KBM-7 (cell line): ENCODE data around the gene NUDT16L1.

Source experiments
- DNase-seq: peaks from one replicate; pipeline ENCODE4 v3.0.0-alpha.2; 2015
- in situ Hi-C: fragments of 300-500 bp; cut with MboI; formaldehyde crosslinking; loops from 2 replicates; pipeline ENCODE4 v1.14.3; 2020; ENCODE audit warnings: low sequenced_read_pairs, low pct_unique_long_range_greater_than_20kb, mixed read lengths

Gene NUDT16L1

DNA sequence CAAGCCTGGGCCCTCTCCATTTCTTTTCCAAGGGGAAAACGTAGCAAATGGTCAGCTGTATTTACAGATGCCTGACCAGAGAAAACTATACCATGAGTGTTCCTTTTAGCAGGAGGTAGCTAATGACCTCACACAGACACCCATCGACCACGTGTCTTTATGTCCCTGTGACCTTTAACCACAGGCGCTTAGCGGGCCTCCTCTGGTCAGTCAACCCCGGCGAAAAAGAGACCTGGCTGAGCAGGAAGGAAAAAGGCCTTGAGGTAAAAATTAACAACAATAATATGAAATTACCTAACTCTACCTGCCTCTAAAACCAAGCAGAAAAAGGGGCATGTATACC lies 9.1 kb downstream of the NUDT16L1 start:
- DNase-seq: no peak
- in situ Hi-C loops: no loop called here

DNA sequence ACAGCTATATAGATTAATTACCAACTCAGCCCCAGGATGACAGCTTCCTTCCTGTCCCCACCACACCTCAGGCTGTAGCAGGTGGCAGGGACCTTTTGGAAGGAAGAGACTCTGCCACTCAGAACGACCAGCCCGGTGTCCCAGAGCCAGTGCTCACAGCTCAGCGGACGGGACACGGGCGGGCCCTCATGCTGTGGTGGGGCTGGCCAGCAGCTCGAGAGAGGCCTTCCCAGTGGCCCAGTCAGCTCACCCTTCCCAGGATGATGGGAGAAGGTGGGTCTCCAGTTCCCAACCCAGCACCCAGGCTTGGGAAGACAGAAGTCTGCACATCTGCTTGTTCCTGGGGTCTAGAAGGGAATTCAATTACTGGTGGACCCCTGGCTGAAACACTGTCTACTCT lies 10.5 kb downstream of the NUDT16L1 start:
- DNase-seq: no peak
- in situ Hi-C loops: no loop called here

DNA sequence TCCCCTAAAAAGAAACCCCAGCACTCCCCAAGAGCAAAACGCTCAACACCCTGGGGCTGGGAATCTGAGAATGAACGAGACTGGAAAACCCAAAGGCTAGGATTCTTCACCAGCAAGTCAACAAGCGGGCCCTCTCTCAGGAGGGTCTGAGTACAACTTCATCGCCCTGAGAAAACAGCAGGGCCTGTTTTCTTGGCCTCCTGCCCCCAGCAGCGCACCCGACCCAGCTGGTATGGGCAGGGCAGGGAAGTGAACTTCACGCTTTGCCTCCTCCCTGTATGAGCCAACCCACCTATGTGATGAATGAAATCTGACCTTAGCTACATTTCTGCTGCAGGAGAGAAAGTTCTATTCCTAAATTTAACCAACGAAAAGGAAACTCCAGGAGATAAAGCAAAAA lies 11.1 kb downstream of the NUDT16L1 start:
- in situ Hi-C loops: no loop called here
- no peak for DNase-seq

DNA sequence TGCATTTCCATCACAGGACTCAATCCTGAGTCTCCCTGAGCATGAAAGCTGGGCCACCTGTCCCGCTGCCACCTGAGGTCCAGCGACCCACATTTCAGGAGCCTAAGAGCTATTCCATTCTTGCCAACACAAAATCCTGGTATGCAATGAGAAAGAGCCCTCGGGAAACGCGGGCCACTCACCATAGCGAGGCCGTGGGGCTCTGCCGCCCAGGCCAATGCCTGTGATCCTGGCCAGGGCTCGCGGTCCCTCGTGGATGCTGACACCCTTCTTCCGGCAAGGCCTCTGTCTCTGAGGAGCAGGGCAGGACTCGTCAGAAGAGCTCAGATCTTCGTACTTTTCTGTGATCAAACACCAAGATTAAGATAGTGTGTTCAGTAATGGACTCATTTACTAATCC lies 11.6 kb downstream of the NUDT16L1 start:
- no peak for DNase-seq
- in situ Hi-C loops: no loop called here

DNA sequence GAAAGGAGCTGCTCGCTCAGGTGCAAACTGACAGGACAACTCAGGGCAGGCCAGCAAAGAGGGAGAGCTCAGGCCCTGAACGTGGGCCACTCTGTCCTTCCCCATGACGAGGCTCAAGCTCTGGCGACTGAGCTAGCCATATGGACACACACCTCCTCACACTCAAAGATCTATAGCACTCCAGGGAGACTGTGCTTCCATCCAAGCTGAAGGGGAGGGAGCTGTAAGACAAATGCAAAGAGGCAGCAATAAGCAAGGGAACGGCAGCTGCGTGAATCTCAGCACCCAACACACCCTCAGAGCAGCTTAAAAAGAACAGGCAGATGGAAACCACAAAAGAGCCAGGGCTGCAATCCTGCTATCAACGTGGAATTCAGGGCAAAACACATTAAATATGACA lies 13.5 kb downstream of the NUDT16L1 start:
- DNase-seq: no peak
- in situ Hi-C loops: no loop called here

DNA sequence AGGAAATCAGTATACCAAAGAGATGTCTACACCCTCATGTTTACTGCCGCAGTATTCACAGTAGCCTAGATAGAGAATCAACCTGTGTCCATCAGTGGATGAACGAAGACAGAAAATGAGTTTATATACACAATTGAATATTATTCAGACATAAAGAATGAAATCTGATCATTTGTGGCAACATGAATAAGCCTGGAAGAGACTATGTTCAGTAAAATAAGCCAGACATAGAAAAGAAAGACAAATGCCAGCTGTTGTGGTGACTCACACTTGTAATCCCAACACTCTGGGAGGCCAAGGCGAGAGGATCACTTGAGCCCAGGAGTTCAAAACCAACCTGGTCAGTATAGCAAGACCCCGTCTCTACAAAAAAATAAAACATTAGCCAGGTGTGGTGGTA lies 16.1 kb downstream of the NUDT16L1 start:
- in situ Hi-C loops: no loop called here
- no peak for DNase-seq

DNA sequence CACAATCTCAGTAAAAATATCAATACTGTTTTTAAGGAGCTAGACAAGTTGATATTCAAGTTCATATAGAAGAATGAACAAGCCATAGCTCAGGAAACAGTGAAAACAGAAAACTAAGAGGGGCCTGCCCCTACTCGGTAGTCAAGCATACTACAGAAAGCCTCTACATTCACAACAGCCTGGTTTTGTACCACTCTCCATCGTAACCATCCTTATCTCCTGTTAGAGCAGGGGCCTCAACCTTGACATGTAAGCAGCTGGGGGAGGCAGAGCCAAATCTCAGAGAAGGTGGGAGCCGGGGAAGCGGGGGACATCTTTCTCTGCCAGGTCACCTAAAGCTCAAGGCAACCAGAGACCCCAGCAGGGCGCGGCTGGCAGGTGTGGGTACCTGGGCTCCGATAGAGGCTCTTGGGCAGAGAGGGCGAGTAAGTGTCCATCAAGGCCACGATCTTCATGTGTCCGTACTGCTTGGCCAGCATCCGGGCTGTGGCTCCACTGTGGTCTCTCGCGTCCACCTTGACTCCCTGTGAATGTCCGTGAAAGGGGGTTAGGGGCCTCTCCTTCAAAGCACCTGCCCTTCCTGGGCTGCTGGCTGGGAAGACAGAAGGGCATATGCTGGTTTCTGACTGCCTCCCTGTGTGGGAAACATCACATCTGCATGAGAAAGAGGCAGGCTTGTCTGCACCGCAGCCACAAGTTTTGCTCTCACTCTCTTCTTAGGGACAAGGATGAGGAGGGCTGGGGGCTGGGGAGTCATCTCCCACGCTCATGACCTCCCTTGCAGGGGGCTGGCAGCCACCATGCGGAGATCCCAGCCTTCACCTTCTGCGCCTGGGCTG lies 20.5 kb downstream of the NUDT16L1 start:
- no peak for DNase-seq
- in situ Hi-C loops: no loop called here

DNA sequence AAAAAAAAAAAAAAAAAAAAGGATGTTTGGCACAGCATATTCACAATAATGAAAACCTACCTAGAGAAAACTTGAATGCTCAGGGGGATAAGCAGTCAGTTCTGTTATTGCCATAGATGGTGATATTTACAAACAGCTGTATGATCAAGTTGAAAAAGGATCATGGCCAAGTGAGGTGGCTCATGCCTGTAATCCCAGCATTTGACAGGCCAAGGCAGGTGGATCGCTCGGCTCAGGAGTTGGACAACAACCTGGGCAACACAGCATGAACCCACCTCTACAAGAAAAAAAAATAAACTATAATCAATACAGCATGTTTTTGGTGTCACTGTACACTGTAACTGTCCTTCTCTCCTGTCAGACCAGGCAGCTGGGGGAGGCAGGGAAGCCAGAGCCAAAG lies 21.6 kb downstream of the NUDT16L1 start:
- in situ Hi-C loops: no loop called here
- no peak for DNase-seq

DNA sequence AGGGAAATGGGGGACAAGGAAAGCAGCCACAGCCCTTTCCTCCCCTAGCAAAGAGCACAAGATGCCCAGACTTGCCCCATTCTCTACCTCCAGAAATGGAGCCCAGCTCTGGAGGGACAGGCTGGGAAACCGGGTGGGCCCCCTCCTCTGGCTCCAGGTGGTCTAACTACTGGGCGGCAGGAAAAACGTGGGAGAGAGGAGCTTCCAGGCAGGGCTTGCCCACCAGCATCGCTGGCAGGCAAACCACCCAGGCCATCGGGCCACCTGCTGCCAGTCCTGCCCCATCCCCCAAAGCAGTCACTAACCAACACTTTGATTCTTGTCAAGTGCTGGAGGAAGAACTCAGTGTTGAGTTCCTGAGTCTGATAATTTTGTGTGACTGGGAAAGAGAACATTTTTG lies 25.1 kb downstream of the NUDT16L1 start:
- in situ Hi-C loops: no loop called here
- DNase-seq: no peak

DNA sequence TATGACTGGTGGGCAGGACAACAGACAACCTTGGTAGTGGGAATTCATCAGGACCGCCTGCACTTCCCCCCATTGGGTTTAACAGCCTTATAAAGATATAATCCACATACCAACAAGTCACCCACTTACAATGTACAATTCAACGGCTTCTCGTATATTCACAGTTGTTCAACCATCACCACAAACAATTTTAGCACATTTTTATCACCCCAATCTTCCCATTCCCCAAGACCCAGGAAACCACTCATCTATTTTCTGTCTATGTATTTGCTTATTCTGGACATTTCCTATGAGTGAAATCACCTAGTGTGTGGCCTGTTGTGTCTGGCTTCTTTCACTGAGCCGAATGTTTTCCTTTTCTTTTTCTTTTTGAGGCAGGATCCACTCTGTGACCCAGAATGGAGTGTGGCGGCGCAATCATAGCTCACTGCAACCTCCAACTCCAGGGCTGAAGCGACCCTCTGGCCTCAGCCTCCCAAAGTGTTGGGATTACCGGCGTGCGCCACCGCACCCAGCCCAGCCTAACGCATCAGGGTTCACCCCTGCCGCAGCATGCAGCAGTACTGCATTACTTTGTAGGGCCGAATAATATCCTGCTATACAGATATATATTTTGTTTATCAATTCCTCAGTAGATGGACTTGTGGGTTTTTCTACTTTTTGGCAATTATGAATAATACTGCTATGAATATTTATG lies 29.9 kb downstream of the NUDT16L1 start:
- DNase-seq: no peak
- in situ Hi-C loops: no loop called here

DNA sequence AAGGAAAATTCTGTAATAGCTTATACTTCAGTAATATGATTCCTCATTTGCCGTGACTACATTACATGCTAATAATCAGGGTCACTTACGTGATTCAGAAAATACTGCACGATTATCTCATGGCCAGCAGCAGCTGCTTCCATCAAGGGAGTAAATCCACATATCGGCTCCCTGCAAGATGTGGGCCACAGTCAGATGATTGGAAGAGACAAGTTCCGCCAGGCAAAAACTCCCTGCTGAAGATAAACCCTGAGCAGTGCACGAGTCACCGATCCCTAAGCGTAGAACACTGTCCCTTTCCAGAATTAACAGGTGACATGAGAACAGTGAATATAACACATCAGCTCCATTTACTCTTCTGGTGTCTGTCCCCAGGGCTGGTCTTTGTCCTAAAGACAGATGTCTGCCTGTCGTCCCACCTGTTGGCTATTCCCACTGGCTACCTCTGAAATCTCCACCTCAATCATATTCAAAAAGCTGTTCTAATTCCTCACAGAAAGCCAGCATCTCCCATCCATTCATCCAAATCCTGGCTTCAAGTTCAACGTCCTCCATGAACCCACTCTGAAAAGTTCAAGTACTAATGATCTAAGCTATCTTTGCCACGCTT lies 31.4 kb downstream of the NUDT16L1 start:
- in situ Hi-C loops: no loop called here
- DNase-seq: no peak

DNA sequence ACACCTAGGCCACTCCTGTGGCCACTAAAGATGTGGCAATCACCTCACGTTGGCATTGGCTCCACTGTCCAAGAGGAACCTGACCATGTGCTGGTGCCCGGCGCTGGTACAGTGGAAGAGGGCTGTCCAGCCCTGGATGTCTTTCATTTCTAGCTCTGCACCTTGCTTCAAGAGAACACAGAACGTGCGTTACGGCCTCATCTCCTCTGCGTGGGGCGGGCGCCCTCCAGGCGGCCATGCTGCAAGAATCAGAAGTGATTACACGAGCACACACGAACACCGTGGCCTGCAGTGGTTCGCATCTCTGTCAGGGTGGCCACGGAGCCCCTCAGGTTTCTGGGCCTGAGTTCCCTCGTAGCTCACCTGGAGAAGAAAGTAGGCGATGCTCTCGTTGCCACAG lies 33.3 kb downstream of the NUDT16L1 start:
- in situ Hi-C loops: no loop called here
- no peak for DNase-seq

DNA sequence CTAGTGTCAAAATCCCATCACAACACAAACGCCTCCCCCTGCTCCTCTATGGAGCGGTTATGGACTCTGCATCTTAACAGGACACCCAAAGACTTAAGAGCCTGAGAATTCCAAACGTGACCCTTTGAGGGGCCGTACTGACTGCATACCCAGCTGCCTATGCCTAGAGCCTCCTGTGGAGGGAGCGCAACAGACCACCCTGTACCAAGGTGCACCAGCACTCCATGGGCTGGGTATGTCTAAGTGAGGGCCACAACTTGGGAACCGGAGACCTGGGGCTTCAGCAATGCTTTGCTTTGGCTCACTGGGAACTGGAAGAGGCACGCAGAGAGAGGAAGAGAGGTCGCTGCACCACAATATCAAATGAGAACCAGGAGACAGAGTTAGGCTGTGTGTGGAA lies 35.3 kb downstream of the NUDT16L1 start:
- in situ Hi-C loops: no loop called here

DNA sequence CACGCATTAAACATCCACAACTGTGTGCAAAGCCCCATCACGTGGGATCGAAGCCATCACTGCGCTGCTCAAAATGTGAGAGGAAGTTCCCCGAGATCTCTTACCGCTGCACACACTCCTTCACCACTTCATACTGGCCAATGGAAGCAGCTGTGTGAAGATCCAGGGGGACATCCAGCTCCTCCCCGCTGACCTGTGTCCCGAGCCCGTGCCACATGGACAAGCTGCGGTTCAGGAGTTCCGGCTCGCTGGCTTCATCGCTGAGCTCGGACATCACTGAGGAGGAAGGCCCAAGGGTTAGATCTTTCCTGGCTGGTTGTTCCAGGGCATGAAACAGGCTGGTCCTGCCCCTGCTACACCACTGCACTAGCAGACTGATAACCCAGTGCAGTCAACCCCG lies 36.5 kb downstream of the NUDT16L1 start:
- no peak for DNase-seq
- in situ Hi-C loops: no loop called here

More for the DNA sequence above, 35.3 kb downstream of the NUDT16L1 start:
- no peak for DNase-seq

DNA sequence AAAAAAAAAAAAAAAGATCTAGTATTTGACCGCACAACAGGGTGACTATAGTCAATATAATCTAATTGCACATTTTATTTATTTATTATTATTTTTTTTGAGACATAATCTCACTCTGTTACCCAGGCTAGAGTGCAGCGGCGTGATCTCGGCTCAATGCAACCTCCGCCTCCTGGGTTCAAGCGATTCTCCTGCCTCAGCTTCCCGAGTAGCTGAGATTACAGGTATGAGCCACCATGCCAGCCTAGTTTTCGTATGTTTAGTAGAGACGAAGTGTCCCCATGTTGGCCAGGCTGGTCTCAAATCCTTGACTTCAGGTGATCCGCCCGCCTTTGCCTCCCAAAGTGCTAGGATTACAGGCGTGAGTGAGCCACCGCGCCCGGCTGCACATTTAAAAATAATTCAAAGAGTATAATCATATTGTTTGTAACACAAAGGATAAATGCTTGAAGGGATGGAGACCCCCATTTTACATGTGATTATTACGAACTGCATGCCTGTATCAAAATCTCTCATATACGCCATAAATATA lies 39.9 kb downstream of the NUDT16L1 start:
- in situ Hi-C loops: no loop called here
- no peak for DNase-seq

DNA sequence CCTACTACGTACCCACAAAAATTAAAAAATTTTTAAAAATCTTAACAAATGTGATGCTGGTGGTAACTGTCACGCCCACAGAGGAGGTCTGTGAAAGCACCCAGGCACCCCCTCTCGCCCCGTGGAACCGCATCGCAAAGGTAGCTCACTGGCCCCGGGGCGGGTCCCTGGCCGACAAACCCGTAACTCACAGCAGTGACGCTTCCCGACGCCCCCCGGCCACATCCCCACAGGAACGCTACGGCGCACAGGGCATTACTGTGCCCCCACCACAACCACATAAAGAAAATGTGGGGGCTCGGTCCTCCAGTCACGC lies 40.3 kb downstream of the NUDT16L1 start:
- DNase-seq: no peak
- in situ Hi-C loops: no loop called here

DNA sequence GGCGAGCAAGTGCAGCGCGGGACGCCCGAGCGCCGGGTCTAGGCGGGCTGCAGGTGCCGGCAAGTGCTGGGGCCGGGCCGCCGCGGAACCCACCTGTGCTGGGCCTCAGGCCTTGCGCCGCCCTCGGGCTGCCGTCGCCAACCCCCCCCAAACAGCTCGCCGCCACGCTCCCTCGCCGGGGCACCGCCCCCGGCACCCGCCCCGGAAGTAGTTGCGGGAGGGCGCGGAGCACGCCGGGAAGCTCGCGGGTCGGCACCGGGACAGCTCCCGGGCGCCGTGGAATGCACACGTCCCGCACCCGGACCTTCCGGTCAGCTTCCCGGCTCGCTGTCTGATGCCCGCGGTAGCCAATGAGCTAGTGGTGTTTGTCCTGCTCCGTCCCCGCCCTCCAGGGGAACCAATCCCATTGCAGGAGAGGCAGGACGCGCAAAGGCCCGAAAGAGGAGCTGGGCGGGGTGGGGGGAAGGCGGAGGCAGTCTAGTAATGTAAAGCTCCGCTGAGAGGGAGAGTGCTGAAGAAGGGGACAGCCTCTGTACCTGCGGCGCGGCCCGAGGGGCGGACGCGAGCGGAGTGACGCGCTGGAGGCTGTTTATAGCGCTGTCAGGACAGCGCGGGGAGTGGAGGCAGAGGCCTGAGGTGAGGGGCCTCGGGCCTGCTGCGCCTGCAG lies 40.8 kb downstream of the NUDT16L1 start, which contains the start of the genes ANKS3 and DNAAF8:
Gene ANKS3 (minus strand): TSS at position 209 of the 667 bp plus-strand sequence. CDS start 4,122 bp downstream, outside the sequence.
Gene DNAAF8 (plus strand): TSS at position 475 of the 667 bp plus-strand sequence. CDS start 1,978 bp downstream, outside the sequence.
- in situ Hi-C loops: no loop called here
- DNase-seq: peak; percentile 89

DNA sequence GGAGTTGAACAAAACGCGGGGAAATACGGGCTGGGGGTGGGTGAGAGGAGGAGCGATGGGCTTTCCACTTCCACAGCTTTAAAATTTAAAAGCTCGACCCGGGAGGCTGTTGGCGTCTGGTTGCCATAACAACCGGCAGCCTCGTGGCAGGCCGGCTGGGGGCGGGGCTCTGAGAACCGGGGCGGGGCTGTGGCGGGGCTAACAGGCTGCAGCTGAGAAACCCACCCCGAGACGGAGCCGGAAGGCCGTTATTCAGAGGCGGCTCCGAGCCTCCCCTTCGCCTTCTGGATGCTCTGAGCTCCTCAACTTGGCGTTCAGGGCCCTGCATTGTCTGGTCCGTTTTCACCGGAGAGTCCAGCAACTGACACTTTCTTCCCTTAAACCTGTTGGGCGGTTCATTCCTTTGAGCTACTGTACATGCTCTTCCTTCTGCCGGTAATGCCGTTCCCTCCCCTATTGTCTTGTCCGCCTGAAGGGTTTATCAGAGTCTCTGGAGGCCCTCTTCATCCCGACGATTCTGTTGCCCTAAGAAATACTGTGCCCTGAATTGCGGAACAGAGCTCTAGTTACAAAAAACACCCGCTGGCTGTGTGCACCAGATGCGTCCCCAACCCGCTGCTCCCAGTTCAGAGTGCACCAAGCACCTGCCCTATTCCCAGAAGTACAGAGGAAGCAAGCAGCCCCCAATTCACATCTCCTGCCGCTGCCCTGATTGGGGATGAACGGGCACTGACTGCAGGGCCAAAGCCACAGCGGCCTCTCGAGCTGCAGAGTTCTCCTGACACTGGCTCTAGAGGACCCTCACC lies 41.6 kb downstream of the NUDT16L1 start:
- in situ Hi-C loops: no loop called here
- peak; percentile 78 for DNase-seq

DNA sequence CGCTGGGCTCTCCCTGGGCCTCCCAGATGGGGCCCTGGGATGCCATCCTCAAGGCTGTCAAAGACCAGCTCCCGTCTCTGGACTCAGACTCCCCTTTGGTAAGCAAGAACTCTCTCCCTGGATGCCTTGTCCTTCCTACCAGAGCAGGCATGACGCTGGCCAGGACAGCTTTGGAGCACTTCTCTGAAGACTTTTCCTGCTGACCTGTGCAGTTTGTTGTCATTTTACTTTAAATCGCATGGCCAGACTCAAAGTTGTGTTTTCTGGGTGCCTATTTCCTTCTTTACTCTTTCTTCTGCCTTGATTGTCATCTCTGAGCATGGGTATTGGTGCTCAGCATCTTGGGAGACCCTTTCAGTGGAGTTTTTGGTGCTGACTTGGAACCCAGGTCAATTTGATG lies 43.2 kb downstream of the NUDT16L1 start:
- in situ Hi-C loops: no loop called here
- DNase-seq: no peak
